ENCODE results near the gene GAPDHS. TPM values are rescaled to one million over a fixed set of nuclear protein-coding genes. Genes with fewer than 3 reads are reported as not detected.

GAPDHS gene
- total and polyA plus RNA-seq, 2 of the 13 experiments (the other 11 are each of a cell fraction or from before 2014, with no cell fraction given): not detected

GRCh38 chr19:35486268-35486708, 47.0 kb upstream of the GAPDHS start (continued):
- TF ChIP-seq ZBTB10 (CRISPR knock-in tag; IDR thresholded peaks at IDR 0.05; ENCODE audit: borderline replicate concordance) (no peak), TAF15 (IDR thresholded peaks at IDR 0.05; ENCODE audit: low read depth, low read length, poor library complexity, severe bottlenecking) (no peak), ZNF766 (CRISPR knock-in tag; IDR thresholded peaks at IDR 0.05; ENCODE audit: borderline replicate concordance) (no peak), TEAD3 (CRISPR knock-in tag; optimal IDR thresholded peaks at IDR 0.05; ENCODE audit: borderline replicate concordance) (peak; percentile 51), RARA (CRISPR knock-in tag; IDR thresholded peaks at IDR 0.05) (0 out of 2 replicates have a peak, but pooled peaks have one; percentile 23), ZBTB7B (CRISPR knock-in tag; IDR thresholded peaks at IDR 0.05) (peak; percentile 81), SOX5 (CRISPR knock-in tag; IDR thresholded peaks at IDR 0.05; ENCODE audit: borderline replicate concordance) (peak; percentile 55; the same call in 1 of the 2 replicates), ZNF547 (CRISPR knock-in tag; IDR thresholded peaks at IDR 0.05) (no peak), NFRKB (IDR thresholded peaks at IDR 0.05) (no peak), IRF2 (CRISPR knock-in tag; IDR thresholded peaks at IDR 0.05) (no peak), ATM (IDR thresholded peaks at IDR 0.05; ENCODE audit: borderline replicate concordance) (no peak), HNF4G (IDR thresholded peaks at IDR 0.05; ENCODE audit: borderline replicate concordance, low read depth, low read length) (peak; percentile 61), HNF4G (CRISPR knock-in tag; IDR thresholded peaks at IDR 0.05; ENCODE audit: borderline replicate concordance, low read depth) (no peak), ZNF790 (CRISPR knock-in tag; IDR thresholded peaks at IDR 0.05; ENCODE audit: borderline replicate concordance) (no peak), RELA (CRISPR knock-in tag; IDR thresholded peaks at IDR 0.05) (no peak), RFX5 (IDR thresholded peaks at IDR 0.05; ENCODE audit: low read depth, low read length) (no peak), SRF (IDR thresholded peaks at IDR 0.05; ENCODE audit: low read depth, low read length) (no peak), ZBTB40 (IDR thresholded peaks at IDR 0.05) (no peak), ZBTB40 (CRISPR knock-in tag; IDR thresholded peaks at IDR 0.05) (no peak), TFDP1 (CRISPR knock-in tag; IDR thresholded peaks at IDR 0.05; ENCODE audit: borderline replicate concordance) (no peak)
